Right lobe of liver (tissue), 6 donors: ENCODE results near the gene FIGLA. TPM values are rescaled to one million over a fixed set of nuclear protein-coding genes. Genes with fewer than 3 reads are reported as not detected.

Experiments
- ATAC-seq, 4 donors: fragments of 200-7000 bp; cut with Tn5 transposase; one replicate each; pipeline ENCODE4 v1.9.1; 2020; ENCODE audit warnings: mild to moderate bottlenecking in 4 of 4, moderate library complexity in 4 of 4
- DNase-seq, 3 donors: peaks; one replicate each; pipeline ENCODE4 v3.0.0-alpha.2; 2020
- H3K27ac ChIP-seq, 3 donors: fragments of 200-600 bp; one replicate each; pipeline ENCODE4 v1.8.0; 2022
- H3K27me3 ChIP-seq, 2 donors: fragments of 200-600 bp; one replicate each; pipeline ENCODE4 v1.8.0; 2022
- H3K36me3 ChIP-seq, 4 donors: fragments of 200-600 bp; sonication (generic) in 1 of 4; one replicate each; pipeline versions ENCODE4 v1.5.1 to v1.8.0; 2017 to 2022; ENCODE audit warnings: control low read depth in 1 of 4
- H3K4me1 ChIP-seq, 4 donors: fragments of 200-600 bp; sonication (generic) in 1 of 4; one replicate each; pipeline versions ENCODE4 v1.5.1 to v1.8.0; 2017 to 2022; ENCODE audit warnings: control low read depth in 1 of 4
- H3K4me3 ChIP-seq, 3 donors: fragments of 200-600 bp; one replicate each; pipeline ENCODE4 v1.8.0; 2022
- H3K9me3 ChIP-seq, 4 donors: fragments of 200-600 bp; sonication (generic) in 1 of 4; one replicate each; pipeline versions ENCODE4 v1.5.1 to v1.8.0; 2017 to 2022; ENCODE audit warnings: control low read depth in 1 of 4
- CTCF ChIP-seq, 4 donors: fragments of 200-600 bp in 3 of 4; fragments of 450-650 bp in 1 of 4; IDR thresholded peaks; one replicate each; pipeline versions ENCODE4 v1.5.1 to v1.8.0; 2016 to 2022; ENCODE audit warnings: antibody characterized with exemption in 4 of 4, mild to moderate bottlenecking in 2 of 4
- POLR2A ChIP-seq: fragments of 450-650 bp; IDR thresholded peaks from one replicate; pipeline ENCODE4 v1.6.1; 2017; ENCODE audit warnings: antibody characterized with exemption, mild to moderate bottlenecking
- WGBS: methylation state at CpG from one replicate; pipeline ENCODE4 v1.1.6; 2018; ENCODE audit warnings: low coverage, low lambda C conversion rate; ENCODE audit not compliant: insufficient coverage; ENCODE audit errors: missing lambda C conversion rate; 5-methylcytosine and 5-hydroxymethylcytosine counted together
- intact Hi-C, 2 donors: fragments of 100-400 bp; cut with DNase I; formaldehyde crosslinking; loops; one replicate each; pipeline versions ENCODE4 v1.11.2 to v1.14.1; 2022
- total RNA-seq, 6 experiments: library from RNA; depleted of rRNA in 2 of 6; stranded (reverse); fragments of >200 nt in 2 of 6; fragmentation: NEBNext Ultra II Directional in 3 of 6; extraction: Animal tissue kit (Norgen Biotek cat#: 25700) in 3 of 6; gene quantifications; one replicate each; pipeline versions ENCODE4 v1.1.0 to v1.2.4, GENCODE V29; 2016 to 2023
- donor health status: DM: no; HTN: yes; CAD: no.
- donor health status: DM: no; HTN: no; CAD: no.
- donor health status: DM: no; HTN: no; CAD: no.
- donor health status: DM: no; HTN: yes; CAD: no.
- donor health status: DM: no; HTN: yes; CAD: no.

The FIGLA gene
- total RNA-seq, 6 experiments from 2014 or later, result not detected

DNA sequence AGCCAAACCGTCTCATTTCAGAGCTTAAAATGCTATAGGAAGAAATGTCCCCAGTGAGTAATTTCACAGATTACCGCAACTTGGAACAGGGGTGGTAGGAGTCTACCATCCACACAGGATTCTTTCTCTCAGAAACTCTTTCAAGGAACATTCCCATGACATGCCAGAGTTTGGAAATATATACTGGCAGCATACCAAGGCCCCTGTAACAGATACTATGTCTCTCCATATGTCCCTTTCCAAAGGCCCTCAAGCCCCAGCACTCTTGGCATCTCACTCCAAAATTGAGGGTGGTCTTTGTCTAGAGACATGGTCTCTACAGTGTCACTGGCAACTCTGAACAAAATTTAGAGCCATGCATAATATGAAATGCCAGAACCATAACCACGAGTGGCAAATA, 11.0 kb downstream of the FIGLA start:
- TF ChIP-seq CTCF (IDR thresholded peaks at IDR 0.05), result no peak
- TF ChIP-seq POLR2A, result no peak
- Histone ChIP-seq H3K36me3 (no peaks in the 10 kb centered on the region), H3K9me3 (no peaks in the 10 kb centered on the region), H3K27ac (no peak overlapping the region), H3K4me3 (no peak overlapping the region), H3K4me1 (no peaks in the 10 kb centered on the region), H3K27me3 (no peaks in the 10 kb centered on the region)
- WGBS, result 33% methylated on average over 2 of the region's 3 CpGs
- intact Hi-C loops, result no loop called here
- no peak for DNase-seq
- no peak for ATAC-seq

DNA sequence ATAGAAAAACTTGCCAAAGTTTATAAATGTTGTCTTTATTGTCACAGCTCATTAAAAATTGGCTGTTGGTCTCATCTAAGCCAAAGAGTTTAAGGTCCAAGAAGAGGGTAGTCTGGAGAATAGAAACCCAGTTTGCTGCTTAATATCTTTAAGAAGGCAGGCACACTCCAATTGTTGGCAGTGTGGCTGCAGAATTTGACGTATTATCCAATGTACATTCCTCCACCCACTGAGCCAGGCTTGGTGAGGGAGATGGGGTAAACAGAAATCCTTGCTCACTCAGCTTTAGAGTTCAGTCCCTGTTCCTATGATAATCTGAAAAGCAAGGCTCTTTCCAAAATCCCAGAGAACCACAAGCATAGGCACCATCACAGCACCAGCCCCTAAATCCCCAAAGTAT, 11.8 kb downstream of the FIGLA start:
- H3K4me1 ChIP-seq, result no peaks in the 10 kb centered on the region
- no peaks in the 10 kb centered on the region for H3K36me3 ChIP-seq
- no peaks in the 10 kb centered on the region for H3K9me3 ChIP-seq
- intact Hi-C loops, result no loop called here
- WGBS, result 25% methylated on average over 1 of the region's 1 CpG
- DNase-seq (no peak), ATAC-seq (no peak)
- no peak overlapping the region for H3K27ac ChIP-seq
- no peaks in the 10 kb centered on the region for H3K27me3 ChIP-seq
- H3K4me3 ChIP-seq, result no peak overlapping the region
- TF ChIP-seq CTCF (IDR thresholded peaks at IDR 0.05) (no peak), POLR2A (no peak)

- Histone ChIP-seq H3K4me1 (no peaks in the 10 kb centered on the region), H3K4me3 (no peak overlapping the region), H3K36me3 (no peaks in the 10 kb centered on the region), H3K9me3 (no peaks in the 10 kb centered on the region), H3K27me3 (no peaks in the 10 kb centered on the region), H3K27ac (no peak overlapping the region)
- DNase-seq (no peak), ATAC-seq (no peak)
- no peak for TF ChIP-seq POLR2A
- TF ChIP-seq CTCF (IDR thresholded peaks at IDR 0.05), result no peak
- intact Hi-C loops, result no loop called here
- 41% methylated on average over 2 of the region's 2 CpGs for WGBS
These were observed 13.0 kb downstream of the FIGLA start for GRCh38 chr2:70777450-70777849.

GRCh38 chr2:70776266-70776665, 14.2 kb downstream of the FIGLA start:
- no peaks in the 10 kb centered on the region for H3K27me3 ChIP-seq
- intact Hi-C loops, result no loop called here
- DNase-seq, result no peak

More at GRCh38 chr2:70776266-70776665, 14.2 kb downstream of the FIGLA start:
- TF ChIP-seq CTCF (IDR thresholded peaks at IDR 0.05), result no peak
- TF ChIP-seq POLR2A, result no peak
- WGBS, result 78% methylated on average over 3 of the region's 3 CpGs
- no peaks in the 10 kb centered on the region for H3K4me1 ChIP-seq
- no peak overlapping the region for H3K27ac ChIP-seq
- H3K9me3 ChIP-seq, result no peaks in the 10 kb centered on the region
- no peaks in the 10 kb centered on the region for H3K36me3 ChIP-seq
- H3K4me3 ChIP-seq, result no peak overlapping the region
- no peak for ATAC-seq
